ENCODE results near the gene WDR26.
"Not testable (repeated sequence)": the region's sequence is repeated elsewhere in the genome, so short reads cannot be mapped to it uniquely, and the experiment has no call there.

WDR26 gene

DNA sequence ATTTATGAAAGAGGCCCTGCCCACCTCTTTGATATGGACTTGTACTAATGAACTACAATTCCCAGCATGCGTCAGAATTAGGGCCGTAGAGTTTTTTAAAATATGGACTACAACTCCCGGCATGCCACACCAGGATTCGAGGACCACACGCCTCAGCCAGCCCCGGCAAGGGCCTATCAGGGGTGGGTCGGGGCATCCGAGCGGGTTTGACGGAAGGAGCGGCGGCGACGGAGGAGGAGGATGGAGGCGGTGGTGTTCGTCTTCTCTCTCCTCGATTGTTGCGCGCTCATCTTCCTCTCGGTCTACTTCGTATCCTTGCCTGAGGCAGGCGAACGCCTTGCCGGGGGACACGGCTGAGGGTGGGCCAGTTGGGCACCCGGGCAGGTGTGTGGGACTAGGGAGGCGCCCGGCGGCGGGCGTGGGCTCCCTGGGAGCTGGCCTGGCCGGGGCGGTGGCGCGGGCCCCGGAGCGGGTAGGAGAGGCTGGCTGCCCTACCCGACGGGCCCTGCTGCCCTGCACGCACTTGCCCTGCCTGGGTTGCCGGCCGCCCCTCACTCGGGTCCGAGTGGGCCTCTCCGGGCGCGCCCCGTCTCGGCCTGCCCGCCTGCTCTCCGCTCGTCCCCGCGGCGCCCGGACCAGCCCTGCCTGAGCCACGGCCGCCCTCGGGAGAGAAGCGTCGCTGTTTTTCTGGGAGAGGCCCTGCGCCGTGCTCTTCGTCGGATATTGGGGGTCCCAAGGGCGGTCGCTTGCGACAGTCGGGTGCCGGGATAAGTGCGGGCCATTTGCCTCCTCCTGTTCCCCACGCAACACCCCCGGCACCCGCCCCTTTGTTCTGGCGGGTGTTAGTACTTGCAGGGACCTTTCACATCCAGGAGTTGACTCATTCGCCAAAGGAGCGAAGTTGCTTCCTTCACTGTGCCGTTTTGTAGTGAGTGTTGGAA, 77.6 kb downstream of the WDR26 start, which contains the start of gene CNIH4:
Gene CNIH4, plus strand, starts transcription at position 195 of the 941 bp plus-strand sequence. Its CDS starts 46 bp downstream, at position 241.
- Histone ChIP-seq H3K9ac (peak within 1 kb of the TSS; percentile 80 to 96 (median 94)), H3K4me2 (peak within 1 kb of the TSS; percentile 76 to 95 (median 86)), H3K4me1 (peaks cover 13 to 26% (median 24%) of the 10 kb centered on the region in 10 experiments), H3K27ac (peak within 1 kb of the TSS; percentile 56 to 94 (median 89)), H3K27me3 (no peaks in the 10 kb centered on the region), H3K36me3 (peaks cover 10 to 28% (median 21%) of the 10 kb centered on the region in 11 experiments; a peak in 20 of 22 replicates), H3K4me3 (peak within 1 kb of the TSS; percentile 87 to 100 (median 93)), H4K20me1 (peaks cover 26 to 44% (median 37%) of the 10 kb centered on the region in 11 experiments; a peak in 17 of 22 replicates), H3K9me3 (replicated peaks in 1 of 11) (peaks cover 0 to 10% (median 6%) of the 10 kb centered on the region in 11 experiments; a peak in 8 of 22 replicates)
- no peak for TF ChIP-seq Cebpa-rat (IDR thresholded peaks at IDR 0.05)

DNA sequence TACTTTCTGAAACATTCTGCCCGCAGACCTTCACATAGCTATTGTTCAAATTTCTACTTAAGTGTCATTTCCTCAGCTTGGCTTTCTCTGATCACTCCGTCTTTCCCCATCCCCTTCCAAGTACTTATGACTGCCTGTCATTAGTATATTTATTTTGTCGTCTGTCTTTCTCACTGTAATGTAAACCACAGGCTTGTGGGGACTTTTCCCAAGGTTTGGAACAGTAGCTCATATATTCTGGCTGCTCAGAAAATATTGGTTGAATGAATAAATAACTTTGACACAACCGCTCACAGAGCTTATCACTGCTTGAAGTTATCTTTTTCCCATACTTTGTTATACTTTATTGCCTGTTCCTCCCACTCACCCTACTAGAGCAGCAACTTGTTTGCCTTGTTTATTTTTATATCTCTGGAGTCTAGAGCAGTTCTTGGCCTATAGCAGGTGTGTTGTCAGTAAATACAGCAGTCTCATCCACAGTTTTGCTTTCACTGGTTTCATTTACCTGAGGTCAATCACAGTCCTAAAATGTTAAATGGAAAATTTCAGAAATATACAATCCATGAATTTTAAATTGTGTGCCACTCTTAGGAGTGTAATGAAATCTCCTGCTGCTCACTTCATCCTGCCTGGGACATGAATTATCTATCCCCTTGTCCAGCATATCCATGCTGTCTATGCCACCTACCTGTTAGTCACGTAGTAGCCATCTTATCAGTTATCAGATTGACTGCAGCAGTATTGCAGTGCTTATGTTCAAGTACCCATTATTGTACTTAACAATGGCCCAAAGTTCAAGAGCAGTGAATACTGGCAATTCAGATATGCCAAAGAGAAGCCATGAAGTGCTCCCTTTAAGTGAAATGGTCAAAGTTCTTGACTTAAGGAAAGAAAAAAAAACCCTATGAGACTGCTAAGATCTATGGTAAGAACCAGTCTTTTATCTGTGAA, 80.3 kb downstream of the WDR26 start:
- no peak for TF ChIP-seq Cebpa-rat (IDR thresholded peaks at IDR 0.05)
- H3K27ac ChIP-seq: no peak overlapping the region
- H4K20me1 ChIP-seq: peaks cover 6 to 21% (median 17%) of the 10 kb centered on the region in 11 experiments; a peak in 15 of 22 replicates
- no peak overlapping the region for H3K4me3 ChIP-seq
- no peak overlapping the region for H3K4me2 ChIP-seq
- no peaks in the 10 kb centered on the region for H3K27me3 ChIP-seq
- H3K4me1 ChIP-seq: peaks cover 13 to 18% (median 16%) of the 10 kb centered on the region in 10 experiments
- H3K36me3 ChIP-seq: peaks cover 0 to 6% (median 0%) of the 10 kb centered on the region in 11 experiments; a peak in 3 of 22 replicates
- H3K9ac ChIP-seq: no peak overlapping the region
- H3K9me3 ChIP-seq (replicated peaks in 1 of 11): peaks cover 5 to 29% (median 20%) of the 10 kb centered on the region in 11 experiments; a peak in 18 of 22 replicates

DNA sequence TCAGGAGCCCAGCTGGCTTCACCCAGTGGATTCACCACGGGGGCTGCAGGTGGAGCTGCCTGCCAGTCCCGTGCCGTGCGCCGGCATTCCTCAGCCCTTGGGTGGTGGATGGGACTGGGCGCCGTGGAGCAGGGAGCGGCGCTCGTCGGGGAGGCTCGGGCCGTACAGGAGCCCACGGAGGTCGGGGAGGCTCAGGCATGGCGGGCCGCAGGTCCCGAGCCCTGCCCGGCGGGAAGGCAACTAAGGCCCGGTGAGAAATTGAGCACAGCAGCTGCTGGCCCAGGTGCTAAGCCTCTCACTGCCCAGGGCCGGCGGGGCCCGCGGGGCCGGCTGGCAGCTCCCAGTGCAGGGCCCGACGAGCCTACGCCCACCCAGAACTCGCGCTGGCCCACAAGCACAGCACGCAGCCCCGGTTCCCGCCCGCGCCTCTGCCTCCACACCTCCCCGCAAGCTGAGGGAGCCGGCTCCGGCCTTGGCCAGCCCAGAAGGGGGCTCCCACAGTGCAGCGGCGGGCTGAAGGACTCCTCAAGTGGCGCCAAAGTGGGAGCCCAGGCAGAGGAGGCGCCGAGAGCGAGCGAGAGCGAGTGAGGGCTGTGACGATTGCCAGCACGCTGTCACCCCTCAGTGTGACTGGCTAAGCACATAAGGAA, 82.0 kb downstream of the WDR26 start:
- H3K4me2 ChIP-seq, H3K27me3 ChIP-seq, H3K4me1 ChIP-seq, H3K4me3 ChIP-seq, H3K9ac ChIP-seq, H4K20me1 ChIP-seq, H3K27ac ChIP-seq, H3K36me3 ChIP-seq: not testable (repeated sequence)
- peaks cover 5 to 29% (median 20%) of the 10 kb centered on the region in 11 experiments; a peak in 18 of 22 replicates for H3K9me3 ChIP-seq (replicated peaks in 1 of 11)

DNA sequence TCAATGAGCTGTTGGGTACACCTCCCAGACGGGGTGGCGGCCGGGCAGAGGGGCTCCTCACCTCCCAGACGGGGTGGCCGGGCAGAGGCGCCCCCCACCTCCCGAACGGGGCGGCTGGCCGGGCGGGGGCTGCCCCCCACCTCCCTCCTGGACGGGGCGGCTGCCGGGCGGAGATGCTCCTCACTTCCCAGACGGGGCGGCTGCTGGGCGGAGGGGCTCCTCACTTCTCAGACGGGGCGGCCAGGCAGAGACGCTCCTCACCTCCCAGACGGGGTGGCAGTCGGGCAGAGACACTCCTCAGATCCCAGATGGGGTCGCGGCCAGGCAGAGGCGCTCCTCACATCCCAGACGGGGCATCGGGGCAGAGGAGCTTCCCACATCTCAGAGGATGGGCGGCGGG, 84.9 kb downstream of the WDR26 start:
- H3K27ac ChIP-seq, H3K27me3 ChIP-seq, H3K4me2 ChIP-seq, H3K9ac ChIP-seq, H4K20me1 ChIP-seq, H3K4me3 ChIP-seq, H3K4me1 ChIP-seq, H3K36me3 ChIP-seq: not testable (repeated sequence)
- peaks cover 15 to 37% (median 32%) of the 10 kb centered on the region in 11 experiments for H3K9me3 ChIP-seq (replicated peaks in 1 of 11)

DNA sequence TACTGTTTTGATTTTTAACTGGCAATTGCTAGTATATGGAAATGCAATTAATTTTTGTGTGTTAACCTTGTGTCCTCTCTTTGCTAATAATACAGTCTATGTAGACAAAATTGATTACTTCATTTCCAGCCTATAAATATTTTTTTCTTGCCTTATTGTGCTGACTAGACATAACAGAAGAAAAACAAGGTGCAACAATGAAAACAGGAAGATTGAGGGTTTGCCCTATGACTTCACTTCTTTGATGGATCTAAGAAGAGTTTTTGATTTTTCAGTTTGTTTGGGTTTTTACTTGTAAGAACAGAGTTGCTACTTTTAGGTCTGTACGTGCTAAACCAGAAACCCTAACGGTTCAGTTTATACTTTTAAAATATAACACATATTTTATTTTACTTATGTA, 86.5 kb downstream of the WDR26 start:
- Histone ChIP-seq H3K27me3 (no peaks in the 10 kb centered on the region), H4K20me1 (no peaks in the 10 kb centered on the region), H3K4me2 (no peak overlapping the region), H3K4me3 (no peak overlapping the region), H3K27ac (no peak overlapping the region), H3K9me3 (replicated peaks in 1 of 11) (peaks cover 31 to 52% (median 47%) of the 10 kb centered on the region in 11 experiments), H3K9ac (no peak overlapping the region), H3K36me3 (peaks cover 0 to 5% (median 0%) of the 10 kb centered on the region in 11 experiments; a peak in 3 of 22 replicates), H3K4me1 (no peaks in the 10 kb centered on the region)
- no peak for TF ChIP-seq Cebpa-rat (IDR thresholded peaks at IDR 0.05)

DNA sequence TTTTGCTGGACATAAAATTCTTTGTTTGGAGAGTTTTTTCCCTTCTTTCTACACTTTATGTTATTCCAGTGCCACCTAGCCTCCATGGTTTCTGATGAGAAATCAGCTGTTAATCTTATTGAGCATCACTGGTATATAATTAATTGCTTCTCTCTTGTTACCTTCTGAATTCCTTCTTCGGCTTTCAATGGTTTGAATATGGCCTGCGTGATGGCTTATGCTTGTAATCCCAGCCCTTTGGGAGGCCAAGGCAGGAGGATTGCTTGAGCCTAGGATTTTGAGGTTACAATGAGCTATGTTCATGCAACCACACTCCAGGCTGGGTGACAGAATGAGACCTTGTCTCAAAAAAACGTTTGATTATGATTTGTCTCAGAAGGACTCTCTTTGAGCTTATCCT, 90.9 kb downstream of the WDR26 start:
- H3K4me2 ChIP-seq: no peak overlapping the region
- H3K4me1 ChIP-seq: no peaks in the 10 kb centered on the region; a peak in 1 of 20 replicates
- TF ChIP-seq Cebpa-rat (IDR thresholded peaks at IDR 0.05): no peak
- no peaks in the 10 kb centered on the region for H4K20me1 ChIP-seq
- no peak overlapping the region for H3K9ac ChIP-seq
- H3K27me3 ChIP-seq: peaks cover 11 to 27% (median 22%) of the 10 kb centered on the region in 11 experiments
- H3K4me3 ChIP-seq: 0 out of 20 replicates have a peak overlapping the region, but pooled peaks of 1 of the 10 experiments have one; percentile 1
- H3K27ac ChIP-seq: no peak overlapping the region
- H3K36me3 ChIP-seq: peaks cover 0 to 5% (median 0%) of the 10 kb centered on the region in 11 experiments; a peak in 3 of 22 replicates
- peaks cover 35 to 52% (median 43%) of the 10 kb centered on the region in 11 experiments for H3K9me3 ChIP-seq (replicated peaks in 1 of 11)

DNA sequence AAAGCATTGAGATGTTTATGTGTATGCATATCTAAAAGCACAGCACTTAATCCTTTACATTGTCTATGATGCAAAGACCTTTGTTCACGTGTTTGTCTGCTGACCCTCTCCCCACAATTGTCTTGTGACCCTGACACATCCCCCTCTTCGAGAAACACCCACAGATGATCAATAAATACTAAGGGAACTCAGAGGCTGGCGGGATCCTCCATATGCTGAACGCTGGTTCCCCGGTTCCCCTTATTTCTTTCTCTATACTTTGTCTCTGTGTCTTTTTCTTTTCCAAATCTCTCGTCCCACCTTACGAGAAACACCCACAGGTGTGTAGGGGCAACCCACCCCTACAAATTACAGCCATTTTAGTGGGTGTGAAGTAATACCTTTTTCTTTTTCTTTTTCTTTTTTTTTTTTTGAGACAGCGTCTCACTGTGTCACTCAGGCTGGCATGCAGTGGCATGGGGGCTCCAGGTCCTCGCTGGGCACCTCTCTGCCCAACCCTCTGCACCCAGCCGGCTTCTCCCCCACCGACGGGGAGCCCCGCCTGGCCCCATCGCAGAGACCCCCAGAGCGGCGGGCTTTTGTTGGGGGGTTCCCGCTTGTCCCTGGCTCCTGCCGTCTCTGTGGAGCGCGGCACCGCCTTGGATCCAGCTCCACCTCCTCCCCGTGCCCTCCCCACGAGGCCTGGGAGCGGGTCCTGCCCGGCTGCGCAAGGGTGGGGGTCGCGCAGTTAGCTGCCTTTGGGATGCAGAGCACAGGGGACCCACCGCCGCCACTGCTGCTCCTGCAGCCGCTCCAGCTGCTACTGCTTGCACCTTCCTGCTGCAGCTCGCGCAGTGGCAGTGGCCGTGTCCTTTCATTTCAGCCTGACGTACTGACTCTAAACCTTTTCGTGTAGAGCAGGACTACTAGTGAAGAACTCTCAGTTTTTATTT, 93.9 kb downstream of the WDR26 start:
- peaks cover 33 to 54% (median 47%) of the 10 kb centered on the region in 11 experiments for H3K9me3 ChIP-seq (replicated peaks in 1 of 11)
- not testable (repeated sequence) for H3K9ac ChIP-seq, H3K36me3 ChIP-seq, H3K27ac ChIP-seq, H4K20me1 ChIP-seq, H3K4me1 ChIP-seq, H3K4me3 ChIP-seq
- H3K4me2 ChIP-seq: peak overlapping the region in 1 of 11 experiments; percentile 26; a peak in 1 of 22 replicates
- peaks cover 11 to 27% (median 22%) of the 10 kb centered on the region in 11 experiments for H3K27me3 ChIP-seq

Data from BLaER1 treated with 17β-estradiol and CSF1 and Interleukin-3, amounts not matched to agents 10 nM and 100 nM (cell line).